Measurements from ENCODE around the gene SCAMP3.

- no peak for TF ChIP-seq POLR2A (IDR thresholded peaks at IDR 0.05)
- TF ChIP-seq, protein P1, sequence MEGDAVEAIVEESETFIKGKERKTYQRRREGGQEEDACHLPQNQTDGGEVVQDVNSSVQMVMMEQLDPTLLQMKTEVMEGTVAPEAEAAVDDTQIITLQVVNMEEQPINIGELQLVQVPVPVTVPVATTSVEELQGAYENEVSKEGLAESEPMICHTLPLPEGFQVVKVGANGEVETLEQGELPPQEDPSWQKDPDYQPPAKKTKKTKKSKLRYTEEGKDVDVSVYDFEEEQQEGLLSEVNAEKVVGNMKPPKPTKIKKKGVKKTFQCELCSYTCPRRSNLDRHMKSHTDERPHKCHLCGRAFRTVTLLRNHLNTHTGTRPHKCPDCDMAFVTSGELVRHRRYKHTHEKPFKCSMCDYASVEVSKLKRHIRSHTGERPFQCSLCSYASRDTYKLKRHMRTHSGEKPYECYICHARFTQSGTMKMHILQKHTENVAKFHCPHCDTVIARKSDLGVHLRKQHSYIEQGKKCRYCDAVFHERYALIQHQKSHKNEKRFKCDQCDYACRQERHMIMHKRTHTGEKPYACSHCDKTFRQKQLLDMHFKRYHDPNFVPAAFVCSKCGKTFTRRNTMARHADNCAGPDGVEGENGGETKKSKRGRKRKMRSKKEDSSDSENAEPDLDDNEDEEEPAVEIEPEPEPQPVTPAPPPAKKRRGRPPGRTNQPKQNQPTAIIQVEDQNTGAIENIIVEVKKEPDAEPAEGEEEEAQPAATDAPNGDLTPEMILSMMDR (IDR thresholded peaks at IDR 0.05) = no peak
- no peak for TF ChIP-seq POLR2AphosphoS5 (IDR thresholded peaks at IDR 0.05)
These were observed 34.1 kb downstream of the SCAMP3 start for GRCh38 chr1:155228096-155228427.
